Body of pancreas (tissue), 4 donors: ENCODE data around the gene ZNF181. TPM values are rescaled to one million over a fixed set of nuclear protein-coding genes. Genes with fewer than 3 reads are reported as not detected.

Experiments used
- ATAC-seq: fragments of 150-250 bp; one replicate; pipeline ENCODE4 v1.9.1; 2016
- DNase-seq, 4 donors: peaks; one replicate each; pipeline ENCODE4 v3.0.0-alpha.2; 2019
- H3K27ac ChIP-seq, 4 donors: fragments of 200-600 bp; sonication (generic); 1 replicate in 3 of 4; 2 replicates in 1 of 4; pipeline versions ENCODE4 v1.5.1 to v1.6.1; 2016 to 2019; ENCODE audit warnings: mild to moderate bottlenecking in 1 of 4, mixed read lengths in 1 of 4, moderate library complexity in 1 of 4
- H3K27me3 ChIP-seq, 2 donors: fragments of 200-600 bp; sonication (generic); one replicate each; pipeline ENCODE4 v1.6.0; 2016; ENCODE audit warnings: mild to moderate bottlenecking in 1 of 2
- H3K36me3 ChIP-seq, 2 donors: fragments of 200-600 bp; sonication (generic); replicated peaks in 1 of 2; 2 replicates each; pipeline ENCODE4 v1.5.1; 2016; ENCODE audit warnings: low read depth in 2 of 2; ENCODE audit not compliant: insufficient read depth in 1 of 2
- H3K4me1 ChIP-seq: fragments of 200-600 bp; sonication (generic); one replicate; pipeline ENCODE4 v1.6.0; 2016
- H3K4me3 ChIP-seq, 2 donors: fragments of 200-600 bp; sonication (generic); 1 replicate in 1 of 2; 2 replicates in 1 of 2; pipeline ENCODE4 v1.5.1; 2016 to 2019
- H3K9me3 ChIP-seq, 3 donors: fragments of 200-600 bp; sonication (generic); 1 replicate in 2 of 3; 2 replicates in 1 of 3; pipeline ENCODE4 v1.5.1; 2016
- POLR2A ChIP-seq, 3 donors: fragments of 450-650 bp; IDR thresholded peaks; one replicate each; pipeline ENCODE4 v1.6.1; 2016; ENCODE audit warnings: antibody characterized with exemption in 3 of 3, mild to moderate bottlenecking in 2 of 3
- WGBS, 2 donors: methylation state at CpG; one replicate each; pipeline ENCODE4 v1.1.5; 2017; 5-methylcytosine and 5-hydroxymethylcytosine counted together
- intact Hi-C: fragments of 100-400 bp; cut with DNase I; formaldehyde crosslinking; loops from one replicate; pipeline ENCODE4 v1.15.1; 2023
- total RNA-seq, 2 donors: library from RNA; depleted of rRNA; stranded (reverse); fragments of >200 nt; gene quantifications; one replicate each; pipeline ENCODE4 v1.1.0, GENCODE V29; 2016
- TF ChIP-seq, protein P1 (sequence below), 7 experiments: fragments of 450-650 bp in 4 of 7; fragments of 200-600 bp in 3 of 7; sonication (generic) in 3 of 7; IDR thresholded peaks; one replicate each; pipeline ENCODE4 v1.5.1; 2016 to 2019; ENCODE audit warnings: antibody characterized with exemption in 7 of 7

The ZNF181 gene
- total RNA-seq, 2 donors from 2014 or later: 11.9 to 38.6 TPM

- Histone ChIP-seq H3K9me3 (peaks cover 0 to 21% (median 0%) of the 10 kb centered on the region in 3 donors), H3K27me3 (no peaks in the 10 kb centered on the region), H3K27ac (peak overlapping the region; percentile 93 to 99 (median 98)), H3K36me3 (peaks cover 14 to 23% of the 10 kb centered on the region in 2 donors), H3K4me1 (peaks cover 35% of the 10 kb centered on the region), H3K4me3 (peak overlapping the region; percentile 52 to 70)
- no peak for TF ChIP-seq POLR2A (IDR thresholded peaks at IDR 0.05)
- TF ChIP-seq, protein P1, sequence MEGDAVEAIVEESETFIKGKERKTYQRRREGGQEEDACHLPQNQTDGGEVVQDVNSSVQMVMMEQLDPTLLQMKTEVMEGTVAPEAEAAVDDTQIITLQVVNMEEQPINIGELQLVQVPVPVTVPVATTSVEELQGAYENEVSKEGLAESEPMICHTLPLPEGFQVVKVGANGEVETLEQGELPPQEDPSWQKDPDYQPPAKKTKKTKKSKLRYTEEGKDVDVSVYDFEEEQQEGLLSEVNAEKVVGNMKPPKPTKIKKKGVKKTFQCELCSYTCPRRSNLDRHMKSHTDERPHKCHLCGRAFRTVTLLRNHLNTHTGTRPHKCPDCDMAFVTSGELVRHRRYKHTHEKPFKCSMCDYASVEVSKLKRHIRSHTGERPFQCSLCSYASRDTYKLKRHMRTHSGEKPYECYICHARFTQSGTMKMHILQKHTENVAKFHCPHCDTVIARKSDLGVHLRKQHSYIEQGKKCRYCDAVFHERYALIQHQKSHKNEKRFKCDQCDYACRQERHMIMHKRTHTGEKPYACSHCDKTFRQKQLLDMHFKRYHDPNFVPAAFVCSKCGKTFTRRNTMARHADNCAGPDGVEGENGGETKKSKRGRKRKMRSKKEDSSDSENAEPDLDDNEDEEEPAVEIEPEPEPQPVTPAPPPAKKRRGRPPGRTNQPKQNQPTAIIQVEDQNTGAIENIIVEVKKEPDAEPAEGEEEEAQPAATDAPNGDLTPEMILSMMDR (IDR thresholded peaks at IDR 0.05): peak in 2 of 7 experiments; percentile 6 to 7
- peak; percentile 65 for ATAC-seq
- DNase-seq: peak; percentile 66 to 85 (median 76)
- intact Hi-C loops: no loop called here
- 3 to 4% methylated on average over 13 to 16 of the region's 16 CpGs for WGBS, 2 donors
Measured at GRCh38 chr19:34734537-34735103, 577 bp downstream of the ZNF181 start.

- H3K4me1 ChIP-seq: no peaks in the 10 kb centered on the region
- H3K9me3 ChIP-seq: peaks cover 0 to 64% (median 4%) of the 10 kb centered on the region in 3 donors
- intact Hi-C loops: no loop called here
- DNase-seq (no peak), ATAC-seq (no peak)
- WGBS, 2 donors: 81 to 88% methylated on average over 3 of the region's 3 CpGs
- no peaks in the 10 kb centered on the region for H3K27me3 ChIP-seq
- no peak overlapping the region for H3K27ac ChIP-seq
- peaks cover 12 to 13% of the 10 kb centered on the region in 2 donors for H3K36me3 ChIP-seq
- TF ChIP-seq, protein P1 (IDR thresholded peaks at IDR 0.05): no peak
- no peak for TF ChIP-seq POLR2A (IDR thresholded peaks at IDR 0.05)
- H3K4me3 ChIP-seq: no peak overlapping the region
Measured at GRCh38 chr19:34744896-34745690, 11.1 kb downstream of the ZNF181 start.

- no peak for ATAC-seq
- Histone ChIP-seq H3K9me3 (peaks cover 0 to 62% (median 10%) of the 10 kb centered on the region in 3 donors), H3K36me3 (peaks cover 0 to 1% of the 10 kb centered on the region in 2 donors)
Measured at GRCh38 chr19:34757441-34757840, 23.4 kb downstream of the ZNF181 start.

DNA sequence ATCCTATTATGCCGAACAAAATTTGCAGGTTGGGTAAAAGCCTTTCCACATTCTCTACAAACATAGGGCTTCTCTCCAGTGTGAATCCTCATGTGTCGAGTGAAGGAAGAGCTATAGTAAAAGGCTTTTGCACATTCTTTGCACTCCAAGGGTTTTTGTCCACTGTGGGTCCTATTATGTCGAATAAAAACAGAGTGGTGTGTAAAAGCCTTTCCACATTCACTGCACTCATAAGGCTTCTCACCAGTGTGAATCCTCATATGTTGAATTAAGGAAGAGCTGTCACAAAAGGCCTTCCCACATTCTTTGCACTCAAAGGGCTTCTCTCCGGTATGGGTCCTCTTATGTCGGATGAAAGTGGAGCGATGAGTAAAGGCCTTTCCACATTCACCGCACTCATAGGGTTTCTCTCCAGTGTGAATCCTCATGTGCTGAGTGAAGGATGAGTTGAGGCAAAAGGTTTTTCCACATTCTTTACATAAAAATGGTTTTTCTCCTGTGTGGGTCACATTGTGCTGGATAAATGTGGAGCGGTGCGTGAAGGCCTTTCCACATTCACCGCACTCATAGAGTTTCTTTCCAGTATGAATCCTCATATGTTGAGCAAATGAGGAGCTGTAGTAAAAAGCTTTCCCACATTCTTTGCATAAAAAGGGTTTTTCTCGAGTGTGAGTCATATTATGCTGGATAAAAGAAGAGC lies 25.3 kb downstream of the ZNF181 start:
- DNase-seq (no peak), ATAC-seq (no peak)
- Histone ChIP-seq H3K9me3 (peaks cover 0 to 62% (median 10%) of the 10 kb centered on the region in 3 donors), H3K27me3 (no peaks in the 10 kb centered on the region), H3K27ac (no peak overlapping the region), H3K4me1 (no peaks in the 10 kb centered on the region), H3K4me3 (no peak overlapping the region), H3K36me3 (peaks cover 0 to 3% of the 10 kb centered on the region in 2 donors)
- no peak for TF ChIP-seq POLR2A (IDR thresholded peaks at IDR 0.05)
- TF ChIP-seq, protein P1 (IDR thresholded peaks at IDR 0.05): no peak
- WGBS, 2 donors: 96 to 97% methylated on average over 11 of the region's 11 CpGs
- intact Hi-C loops: no loop called here

More at GRCh38 chr19:34757441-34757840, 23.4 kb downstream of the ZNF181 start:
- TF ChIP-seq POLR2A (IDR thresholded peaks at IDR 0.05): no peak
- TF ChIP-seq, protein P1 (IDR thresholded peaks at IDR 0.05): no peak
- Histone ChIP-seq H3K27me3 (no peaks in the 10 kb centered on the region), H3K27ac (no peak overlapping the region), H3K4me1 (no peaks in the 10 kb centered on the region), H3K4me3 (no peak overlapping the region)
- intact Hi-C loops: no loop called here
- 89 to 94% methylated on average over 4 of the region's 4 CpGs for WGBS, 2 donors
- no peak for DNase-seq
